ENCODE data around the gene PCDHGA3. TPM values are rescaled to one million over a fixed set of nuclear protein-coding genes. Genes with fewer than 3 reads are reported as not detected.

The PCDHGA3 gene
- total RNA-seq, 4 donors from 2014 or later, result 0.45 to 1.5 (median 0.52) TPM

GRCh38 chr5:141351591-141351990 is 8.0 kb downstream of the PCDHGA3 start:
- Histone ChIP-seq H3K27me3 (peaks cover 0 to 57% (median 0%) of the 10 kb centered on the region in 4 donors), H3K4me3 (no peak overlapping the region), H3K4me1 (no peaks in the 10 kb centered on the region), H3K27ac (no peak overlapping the region), H3K9me3 (peaks cover 0 to 95% (median 66%) of the 10 kb centered on the region in 3 donors), H3K36me3 (no peaks in the 10 kb centered on the region)
- 26% methylated on average over 8 of the region's 36 CpGs; no CpG with 5 or more reads in 1 of the 2 donors for WGBS, 2 donors
- DNase-seq, result no peak
- intact Hi-C loops (cut with DNase I), result no loop called here
- TF ChIP-seq CTCF (IDR thresholded peaks at IDR 0.05) (no peak), POLR2A (IDR thresholded peaks at IDR 0.05) (no peak)

- no peak within 1 kb of the TSS for H3K27ac ChIP-seq
- H3K4me3 ChIP-seq, result peak within 1 kb of the TSS in 3 of 4 donors; percentile 11 to 47 (median 26)
- no peak for TF ChIP-seq POLR2A (IDR thresholded peaks at IDR 0.05)
- TF ChIP-seq CTCF (IDR thresholded peaks at IDR 0.05), result peak in 2 of 6 experiments; percentile 5 to 23
- no peaks in the 10 kb centered on the region for H3K36me3 ChIP-seq
- H3K27me3 ChIP-seq, result peaks cover 0 to 44% (median 0%) of the 10 kb centered on the region in 4 donors
- intact Hi-C loops (cut with DNase I), result no loop called here
- no peaks in the 10 kb centered on the region for H3K4me1 ChIP-seq
- peaks cover 5 to 98% (median 76%) of the 10 kb centered on the region in 3 donors for H3K9me3 ChIP-seq
- WGBS, 2 donors, result 16 to 29% methylated on average over 5 to 13 of the region's 29 CpGs
- DNase-seq, result no peak
These were observed 11.4 kb downstream of the PCDHGA3 start, which contains the start of gene PCDHGA4 for GRCh38 chr5:141354900-141355469. PCDHGA4 (plus strand) TSS chr5:141355021; CDS start chr5:141355108, 87 bp downstream.

GRCh38 chr5:141355641-141356040 is 12.0 kb downstream of the PCDHGA3 start:
- intact Hi-C loops (cut with DNase I), result no loop called here
- Histone ChIP-seq H3K4me1 (no peaks in the 10 kb centered on the region), H3K4me3 (peak overlapping the region in 2 of 4 donors; percentile 26 to 47), H3K36me3 (no peaks in the 10 kb centered on the region), H3K9me3 (peaks cover 5 to 98% (median 76%) of the 10 kb centered on the region in 3 donors), H3K27ac (no peak overlapping the region), H3K27me3 (peaks cover 0 to 43% (median 0%) of the 10 kb centered on the region in 4 donors)
- 73 to 75% methylated on average over 20 to 24 of the region's 24 CpGs for WGBS, 2 donors
- no peak for DNase-seq
- TF ChIP-seq POLR2A (IDR thresholded peaks at IDR 0.05) (no peak), CTCF (IDR thresholded peaks at IDR 0.05) (no peak)

GRCh38 chr5:141356133-141356532 is 12.5 kb downstream of the PCDHGA3 start:
- Histone ChIP-seq H3K27me3 (peaks cover 0 to 43% (median 0%) of the 10 kb centered on the region in 4 donors), H3K36me3 (no peaks in the 10 kb centered on the region), H3K27ac (no peak overlapping the region), H3K9me3 (peaks cover 5 to 98% (median 76%) of the 10 kb centered on the region in 3 donors), H3K4me1 (no peaks in the 10 kb centered on the region), H3K4me3 (no peak overlapping the region)
- 67 to 69% methylated on average over 4 to 5 of the region's 5 CpGs for WGBS, 2 donors
- DNase-seq, result no peak
- no peak for TF ChIP-seq CTCF (IDR thresholded peaks at IDR 0.05)
- no peak for TF ChIP-seq POLR2A (IDR thresholded peaks at IDR 0.05)
- intact Hi-C loops (cut with DNase I), result no loop called here

- Histone ChIP-seq H3K9me3 (peaks cover 5 to 98% (median 76%) of the 10 kb centered on the region in 3 donors), H3K4me3 (peak overlapping the region in 1 of 4 donors; percentile 16), H3K36me3 (no peaks in the 10 kb centered on the region), H3K27me3 (peaks cover 0 to 43% (median 0%) of the 10 kb centered on the region in 4 donors), H3K4me1 (no peaks in the 10 kb centered on the region), H3K27ac (no peak overlapping the region)
- intact Hi-C loops (cut with DNase I), result no loop called here
- no peak for DNase-seq
- TF ChIP-seq POLR2A (IDR thresholded peaks at IDR 0.05) (no peak), CTCF (IDR thresholded peaks at IDR 0.05) (no peak)
- 65% methylated on average over 12 of the region's 19 CpGs; no CpG with 5 or more reads in 1 of the 2 donors for WGBS, 2 donors
These were observed 13.3 kb downstream of the PCDHGA3 start for GRCh38 chr5:141356950-141357349.
